Upper lobe of right lung (tissue), 1 donor: ENCODE measurements around the gene FN1. TPM values are rescaled to one million over a fixed set of nuclear protein-coding genes. Genes with fewer than 3 reads are reported as not detected.

Experiments
- ATAC-seq: fragments of 200-7000 bp; cut with Tn5 transposase; one replicate; pipeline ENCODE4 v1.9.1; 2020; ENCODE audit warnings: mild to moderate bottlenecking, moderate library complexity
- DNase-seq: peaks from one replicate; pipeline ENCODE4 v3.0.0-alpha.2; 2020
- H3K27ac ChIP-seq: fragments of 200-600 bp; one replicate; pipeline ENCODE4 v1.8.0; 2022
- H3K27me3 ChIP-seq: fragments of 200-600 bp; one replicate; pipeline ENCODE4 v1.8.0; 2022; ENCODE audit warnings: mild to moderate bottlenecking
- H3K36me3 ChIP-seq: fragments of 200-600 bp; one replicate; pipeline ENCODE4 v1.8.0; 2022
- H3K4me1 ChIP-seq: fragments of 200-600 bp; one replicate; pipeline ENCODE4 v1.8.0; 2022
- H3K4me3 ChIP-seq: fragments of 200-600 bp; one replicate; pipeline ENCODE4 v1.8.0; 2022; ENCODE audit warnings: mild to moderate bottlenecking
- H3K9me3 ChIP-seq: fragments of 200-600 bp; one replicate; pipeline ENCODE4 v1.8.0; 2022
- CTCF ChIP-seq: fragments of 200-600 bp; IDR thresholded peaks from one replicate; pipeline ENCODE4 v1.8.0; 2022; ENCODE audit warnings: antibody characterized with exemption
- intact Hi-C: fragments of 100-400 bp; cut with DNase I; formaldehyde crosslinking; loops from one replicate; pipeline ENCODE4 v1.11.0; 2022
- total RNA-seq: library from RNA; stranded (reverse); fragmentation: NEBNext Ultra II Directional; extraction: Animal tissue kit (Norgen Biotek cat#: 25700); gene quantifications from one replicate; pipeline ENCODE4 v1.2.1, GENCODE V29; 2021
- donor health status: DM: no; HTN: yes; CAD: no; lungs with severe emphysema.

The FN1 gene
- total RNA-seq, 1 donor from 2014 or later: 955 TPM

- no peak for TF ChIP-seq CTCF
- no peak overlapping the region for H3K4me3 ChIP-seq
- DNase-seq (no peak), ATAC-seq (peak; percentile 59)
- intact Hi-C loops: no loop called here
- H3K36me3 ChIP-seq: peaks cover 67% of the 10 kb centered on the region
- no peak overlapping the region for H3K27ac ChIP-seq
- H3K9me3 ChIP-seq: no peaks in the 10 kb centered on the region
- no peaks in the 10 kb centered on the region for H3K4me1 ChIP-seq
- no peaks in the 10 kb centered on the region for H3K27me3 ChIP-seq
Observed at GRCh38 chr2:215347878-215348277, 88.0 kb downstream of the FN1 start.

- Histone ChIP-seq H3K4me1 (no peaks in the 10 kb centered on the region), H3K4me3 (no peak overlapping the region), H3K9me3 (no peaks in the 10 kb centered on the region), H3K36me3 (peaks cover 89% of the 10 kb centered on the region), H3K27ac (no peak overlapping the region), H3K27me3 (no peaks in the 10 kb centered on the region)
- DNase-seq (no peak), ATAC-seq (no peak)
- TF ChIP-seq CTCF: no peak
- intact Hi-C loops: no loop called here
Observed at GRCh38 chr2:215338883-215339679, 96.8 kb downstream of the FN1 start.

GRCh38 chr2:215332872-215333595 lies 102.8 kb downstream of the FN1 start:
- TF ChIP-seq CTCF: no peak
- ATAC-seq: no peak
- H3K36me3 ChIP-seq: peaks cover 71% of the 10 kb centered on the region

GRCh38 chr2:215328066-215328465 lies 107.8 kb downstream of the FN1 start:
- Histone ChIP-seq H3K4me3 (no peak overlapping the region), H3K36me3 (peaks cover 55% of the 10 kb centered on the region), H3K27me3 (no peaks in the 10 kb centered on the region), H3K4me1 (no peaks in the 10 kb centered on the region), H3K27ac (no peak overlapping the region), H3K9me3 (no peaks in the 10 kb centered on the region)
- ATAC-seq (no peak), DNase-seq (no peak)
- intact Hi-C loops: no loop called here
- no peak for TF ChIP-seq CTCF

More at GRCh38 chr2:215332872-215333595, 102.8 kb downstream of the FN1 start:
- H3K27ac ChIP-seq: no peak overlapping the region
- DNase-seq: no peak
- intact Hi-C loops: no loop called here
- no peak overlapping the region for H3K4me3 ChIP-seq
- H3K9me3 ChIP-seq: no peaks in the 10 kb centered on the region
- H3K27me3 ChIP-seq: no peaks in the 10 kb centered on the region
- H3K4me1 ChIP-seq: no peaks in the 10 kb centered on the region

GRCh38 chr2:215324811-215325210 lies 111.1 kb downstream of the FN1 start:
- Histone ChIP-seq H3K27me3 (no peaks in the 10 kb centered on the region), H3K27ac (no peak overlapping the region), H3K4me3 (no peak overlapping the region), H3K4me1 (no peaks in the 10 kb centered on the region), H3K36me3 (peaks cover 60% of the 10 kb centered on the region), H3K9me3 (no peaks in the 10 kb centered on the region)
- no peak for TF ChIP-seq CTCF
- DNase-seq: no peak
- intact Hi-C loops: no loop called here
- no peak for ATAC-seq
